Esophagus muscularis mucosa (tissue), 4 donors: ENCODE measurements around the gene HOXA7. TPM values are rescaled to one million over a fixed set of nuclear protein-coding genes. Genes with fewer than 3 reads are reported as not detected.

Source experiments
- DNase-seq: peaks from one replicate; pipeline ENCODE4 v3.0.0-alpha.2; 2017; ENCODE audit errors: extremely low spot score
- H3K27ac ChIP-seq, 4 donors: fragments of 200-600 bp; sonication (generic); replicated peaks in 1 of 4; 1 replicate in 3 of 4; 2 replicates in 1 of 4; pipeline ENCODE4 v1.5.1; 2016 to 2019; ENCODE audit warnings: mild to moderate bottlenecking in 1 of 4
- H3K27me3 ChIP-seq, 4 donors: fragments of 200-600 bp; sonication (generic); one replicate each; pipeline versions ENCODE4 v1.5.1 to v1.6.0; 2016 to 2019
- H3K36me3 ChIP-seq, 4 donors: fragments of 200-600 bp; sonication (generic); one replicate each; pipeline ENCODE4 v1.5.1; 2016 to 2019
- H3K4me1 ChIP-seq, 4 donors: fragments of 200-600 bp; sonication (generic); one replicate each; pipeline ENCODE4 v1.5.1; 2016 to 2019
- H3K4me3 ChIP-seq, 4 donors: fragments of 200-600 bp; sonication (generic); 1 replicate in 2 of 4; 2 replicates in 2 of 4; pipeline ENCODE4 v1.5.1; 2016 to 2019; ENCODE audit warnings: mild to moderate bottlenecking in 4 of 4, moderate library complexity in 1 of 4
- H3K9me3 ChIP-seq, 4 donors: fragments of 200-600 bp; sonication (generic); 1 replicate in 3 of 4; 2 replicates in 1 of 4; pipeline ENCODE4 v1.5.1; 2016 to 2019
- CTCF ChIP-seq, 3 experiments: fragments of 200-600 bp in 2 of 3; fragments of 450-650 bp in 1 of 3; sonication (generic) in 2 of 3; IDR thresholded peaks; one replicate each; pipeline ENCODE4 v1.5.1; 2017 to 2019; ENCODE audit warnings: antibody characterized with exemption in 3 of 3, mild to moderate bottlenecking in 2 of 3, moderate library complexity in 1 of 3
- EP300 ChIP-seq: sonication (generic); formaldehyde crosslinking; IDR thresholded peaks from one replicate; pipeline ENCODE4 v1.6.1; 2017; ENCODE audit warnings: antibody characterized with exemption
- POLR2A ChIP-seq: fragments of 450-650 bp; IDR thresholded peaks from one replicate; pipeline ENCODE4 v1.6.1; 2017; ENCODE audit warnings: antibody characterized with exemption, moderate library complexity, mild to moderate bottlenecking, low read depth
- POLR2AphosphoS5 ChIP-seq, 2 donors: sonication (generic); formaldehyde crosslinking; IDR thresholded peaks; one replicate each; pipeline ENCODE4 v1.6.1; 2017; ENCODE audit warnings: antibody characterized with exemption in 2 of 2
- WGBS: methylation state at CpG from one replicate; pipeline ENCODE4 v1.1.5; 2018; 5-methylcytosine and 5-hydroxymethylcytosine counted together
- intact Hi-C: fragments of 100-400 bp; cut with DNase I; formaldehyde crosslinking; loops from one replicate; pipeline ENCODE4 v1.15.1; 2023
- total RNA-seq, 4 donors: library from RNA; depleted of rRNA; stranded (reverse); fragments of >200 nt; gene quantifications; one replicate each; pipeline versions ENCODE4 v1.1.0 to v1.2.1, GENCODE V29; 2016

The HOXA7 gene
- total RNA-seq, 4 donors from 2014 or later = 0.33 to 1.7 (median 0.49) TPM

GRCh38 chr7:27157702-27158431 is 1.4 kb upstream of the HOXA7 start:
- Histone ChIP-seq H3K9me3 (no peaks in the 10 kb centered on the region), H3K4me3 (no peak overlapping the region), H3K27me3 (peaks cover 27 to 100% (median 93%) of the 10 kb centered on the region in 4 donors), H3K36me3 (no peaks in the 10 kb centered on the region), H3K27ac (no peak overlapping the region), H3K4me1 (peaks cover 35 to 67% (median 50%) of the 10 kb centered on the region in 4 donors)
- DNase-seq = no peak
- WGBS = 22% methylated on average over 30 of the region's 30 CpGs
- TF ChIP-seq POLR2A (no peak), CTCF (IDR thresholded peaks at IDR 0.05) (no peak), POLR2AphosphoS5 (IDR thresholded peaks at IDR 0.05) (no peak), EP300 (no peak)
- intact Hi-C loops = loop anchor here (5.0 to 10.0 kb wide), 2 partner anchors 1263 to 1296 kb away; no protein-coding TSS in a partner anchor

- Histone ChIP-seq H3K27ac (no peak overlapping the region), H3K4me1 (peaks cover 41 to 75% (median 58%) of the 10 kb centered on the region in 4 donors)
Observed at GRCh38 chr7:27156916-27157701, 634 bp upstream of the HOXA7 start.

GRCh38 chr7:27155816-27156507 is 513 bp downstream of the HOXA7 start:
- Histone ChIP-seq H3K9me3 (no peaks in the 10 kb centered on the region), H3K36me3 (no peaks in the 10 kb centered on the region), H3K4me1 (peaks cover 45 to 77% (median 61%) of the 10 kb centered on the region in 4 donors), H3K27ac (peak overlapping the region in 1 of 4 donors; percentile 36), H3K27me3 (peaks cover 38 to 100% (median 94%) of the 10 kb centered on the region in 4 donors), H3K4me3 (peak overlapping the region; percentile 34 to 54 (median 42))
- 7% methylated on average over 49 of the region's 63 CpGs for WGBS
- intact Hi-C loops = loop anchor here (5.0 to 10.0 kb wide), 2 partner anchors 1261 to 1294 kb away; no protein-coding TSS in a partner anchor
- TF ChIP-seq POLR2A (no peak), CTCF (IDR thresholded peaks at IDR 0.05) (no peak), EP300 (no peak), POLR2AphosphoS5 (IDR thresholded peaks at IDR 0.05) (no peak)
- no peak for DNase-seq

More at GRCh38 chr7:27156916-27157701, 634 bp upstream of the HOXA7 start:
- DNase-seq = no peak
- 24% methylated on average over 15 of the region's 30 CpGs for WGBS
- no peaks in the 10 kb centered on the region for H3K36me3 ChIP-seq
- H3K4me3 ChIP-seq = peak overlapping the region; percentile 34 to 54 (median 42)
- intact Hi-C loops = loop anchor here (5.0 to 10.0 kb wide), 2 partner anchors 1262 to 1295 kb away; no protein-coding TSS in a partner anchor
- peaks cover 29 to 100% (median 96%) of the 10 kb centered on the region in 4 donors for H3K27me3 ChIP-seq
- TF ChIP-seq CTCF (IDR thresholded peaks at IDR 0.05) (no peak), POLR2AphosphoS5 (IDR thresholded peaks at IDR 0.05) (no peak), EP300 (no peak), POLR2A (no peak)
- no peaks in the 10 kb centered on the region for H3K9me3 ChIP-seq

- TF ChIP-seq POLR2AphosphoS5 (IDR thresholded peaks at IDR 0.05) (no peak), POLR2A (no peak), EP300 (no peak), CTCF (IDR thresholded peaks at IDR 0.05) (no peak)
- DNase-seq = no peak
- Histone ChIP-seq H3K27me3 (peaks cover 38 to 98% (median 88%) of the 10 kb centered on the region in 4 donors), H3K4me1 (peaks cover 45 to 77% (median 61%) of the 10 kb centered on the region in 4 donors), H3K9me3 (no peaks in the 10 kb centered on the region), H3K36me3 (no peaks in the 10 kb centered on the region), H3K27ac (no peak overlapping the region), H3K4me3 (peak overlapping the region; percentile 14 to 54 (median 36))
- intact Hi-C loops = loop anchor here (5.0 to 10.0 kb wide), 2 partner anchors 1260 to 1293 kb away; no protein-coding TSS in a partner anchor
- WGBS = 13% methylated on average over 46 of the region's 48 CpGs
Observed at GRCh38 chr7:27154901-27155815, 1.3 kb downstream of the HOXA7 start.
